Trophoblast cell (in vitro differentiated cells and primary cell): ENCODE results near the gene S1PR5.
"Not testable (repeated sequence)": the region's sequence is repeated elsewhere in the genome, so short reads cannot be mapped to it uniquely, and the experiment has no call there.

Experiments used
- DNase-seq, 2 donors: peaks; one replicate each; pipeline ENCODE4 v3.0.0-alpha.2; 2016
- H2AFZ ChIP-seq: 2 replicates; pipeline ENCODE4 v1.6.1; 2013; ENCODE audit warnings: low read length, moderate library complexity, mild to moderate bottlenecking; ENCODE audit not compliant: insufficient read depth, poor library complexity
- H2AK5ac ChIP-seq: 2 replicates; pipeline ENCODE4 v1.6.1; 2013; ENCODE audit warnings: mild to moderate bottlenecking, low read length
- H2BK120ac ChIP-seq: 2 replicates; pipeline ENCODE4 v1.6.1; 2013; ENCODE audit warnings: low read length, mild to moderate bottlenecking, moderate library complexity; ENCODE audit not compliant: insufficient read depth, poor library complexity
- H2BK12ac ChIP-seq: 2 replicates; pipeline ENCODE4 v1.6.1; 2013; ENCODE audit warnings: mild to moderate bottlenecking, low read length, moderate library complexity
- H2BK5ac ChIP-seq: 2 replicates; pipeline ENCODE4 v1.6.1; 2013; ENCODE audit warnings: low read length, low read depth, moderate library complexity, mild to moderate bottlenecking; ENCODE audit not compliant: poor library complexity
- H3K14ac ChIP-seq: 2 replicates; pipeline ENCODE4 v1.6.1; 2013; ENCODE audit warnings: mild to moderate bottlenecking, low read length
- H3K18ac ChIP-seq: 2 replicates; pipeline ENCODE4 v1.6.1; 2013; ENCODE audit warnings: mild to moderate bottlenecking, low read length
- H3K23ac ChIP-seq: 2 replicates; pipeline ENCODE4 v1.6.1; 2013; ENCODE audit warnings: low read length
- H3K27ac ChIP-seq: 2 replicates; pipeline ENCODE4 v1.5.1; 2013; ENCODE audit warnings: low read depth, mild to moderate bottlenecking, inconsistent platforms, low read length, moderate library complexity
- H3K27me3 ChIP-seq: 2 replicates; pipeline ENCODE4 v1.6.1; 2013; ENCODE audit warnings: inconsistent platforms, mild to moderate bottlenecking, low read length, moderate library complexity; ENCODE audit not compliant: insufficient read depth
- H3K36me3 ChIP-seq, 2 experiments: 1 replicate in 1 of 2; 2 replicates in 1 of 2; pipeline ENCODE4 v1.6.1; 2013; ENCODE audit warnings: low read length in 2 of 2, mild to moderate bottlenecking in 2 of 2, moderate library complexity in 1 of 2; ENCODE audit not compliant: insufficient read depth in 2 of 2, control insufficient read depth in 1 of 2
- H3K4ac ChIP-seq: 2 replicates; pipeline ENCODE4 v1.6.1; 2013; ENCODE audit warnings: low read depth, mild to moderate bottlenecking, low read length, moderate library complexity
- H3K4me1 ChIP-seq, 2 experiments: 1 replicate in 1 of 2; 2 replicates in 1 of 2; pipeline ENCODE4 v1.6.1; 2013; ENCODE audit warnings: low read length in 2 of 2, mild to moderate bottlenecking in 2 of 2, moderate library complexity in 1 of 2; ENCODE audit not compliant: insufficient read depth in 2 of 2, control insufficient read depth in 1 of 2
- H3K4me2 ChIP-seq: 2 replicates; pipeline ENCODE4 v1.6.1; 2013; ENCODE audit warnings: inconsistent platforms, mild to moderate bottlenecking, low read length, moderate library complexity
- H3K4me3 ChIP-seq: 2 replicates; pipeline ENCODE4 v1.5.1; 2013; ENCODE audit warnings: mild to moderate bottlenecking, low read depth, low read length, inconsistent platforms
- H3K79me1 ChIP-seq: one replicate; pipeline ENCODE4 v1.6.1; 2013; ENCODE audit warnings: low read length
- H3K79me2 ChIP-seq: 2 replicates; pipeline ENCODE4 v1.6.1; 2013; ENCODE audit warnings: low read length, mild to moderate bottlenecking; ENCODE audit not compliant: control insufficient read depth, insufficient read depth, poor library complexity
- H3K9ac ChIP-seq: 2 replicates; pipeline ENCODE4 v1.6.1; 2013; ENCODE audit warnings: mild to moderate bottlenecking, low read length
- H3K9me3 ChIP-seq: 2 replicates; pipeline ENCODE4 v1.6.1; 2013; ENCODE audit warnings: low read depth, mild to moderate bottlenecking, control low read depth, inconsistent platforms, low read length; ENCODE audit not compliant: insufficient read depth
- H4K12ac ChIP-seq: 2 replicates; pipeline ENCODE4 v1.6.1; 2013; ENCODE audit warnings: low read depth, mild to moderate bottlenecking, low read length, moderate library complexity
- H4K8ac ChIP-seq: 2 replicates; pipeline ENCODE4 v1.6.1; 2013; ENCODE audit warnings: low read depth, mild to moderate bottlenecking, low read length, moderate library complexity
- H4K91ac ChIP-seq: one replicate; pipeline ENCODE4 v1.6.1; 2013; ENCODE audit warnings: low read depth, mild to moderate bottlenecking, low read length, moderate library complexity
- WGBS: extraction: QIAGEN DNeasy Blood & Tissue Kit; methylation state at CpG from one replicate; pipeline ENCODE4 v1.1.7; 2013; ENCODE audit warnings: missing lambda C conversion rate; ENCODE audit not compliant: insufficient read length, insufficient coverage; ENCODE audit errors: extremely low coverage; 5-methylcytosine and 5-hydroxymethylcytosine counted together

S1PR5 gene

GRCh38 chr19:10544242-10544752 is 27.1 kb upstream of the S1PR5 start:
- H2AFZ ChIP-seq: peak overlapping the region; percentile 97
- peak overlapping the region; percentile 86 for H3K4me2 ChIP-seq
- H3K23ac ChIP-seq: no peak overlapping the region
- H4K91ac ChIP-seq: peak overlapping the region; percentile 89
- H2AK5ac ChIP-seq: peak overlapping the region; percentile 76
- H2BK5ac ChIP-seq: peak overlapping the region; percentile 68
- no peak overlapping the region for H2BK12ac ChIP-seq
- H3K4me3 ChIP-seq: peak overlapping the region; percentile 82
- H4K12ac ChIP-seq: peak overlapping the region; percentile 94
- peak overlapping the region; percentile 90 for H3K4ac ChIP-seq
- H4K8ac ChIP-seq: peak overlapping the region; percentile 94
- peak overlapping the region; percentile 76 for H3K9ac ChIP-seq
- peaks cover 4 to 6% of the 10 kb centered on the region in 2 experiments for H3K4me1 ChIP-seq
- peak overlapping the region; percentile 93 for H3K18ac ChIP-seq
- H3K79me1 ChIP-seq: peaks cover 5% of the 10 kb centered on the region
- peak overlapping the region; percentile 86 for H3K14ac ChIP-seq
- no CpG with 5 or more reads among the region's 22 CpGs for WGBS
- H2BK120ac ChIP-seq: peak overlapping the region; percentile 68
- H3K27me3 ChIP-seq: no peaks in the 10 kb centered on the region
- peak in 1 of 2 donors; percentile 43 for DNase-seq
- H3K36me3 ChIP-seq: peaks cover 10 to 14% of the 10 kb centered on the region in 2 experiments
- H3K27ac ChIP-seq: no peak overlapping the region
- peaks cover 6% of the 10 kb centered on the region for H3K79me2 ChIP-seq
- H3K9me3 ChIP-seq: no peaks in the 10 kb centered on the region

DNA sequence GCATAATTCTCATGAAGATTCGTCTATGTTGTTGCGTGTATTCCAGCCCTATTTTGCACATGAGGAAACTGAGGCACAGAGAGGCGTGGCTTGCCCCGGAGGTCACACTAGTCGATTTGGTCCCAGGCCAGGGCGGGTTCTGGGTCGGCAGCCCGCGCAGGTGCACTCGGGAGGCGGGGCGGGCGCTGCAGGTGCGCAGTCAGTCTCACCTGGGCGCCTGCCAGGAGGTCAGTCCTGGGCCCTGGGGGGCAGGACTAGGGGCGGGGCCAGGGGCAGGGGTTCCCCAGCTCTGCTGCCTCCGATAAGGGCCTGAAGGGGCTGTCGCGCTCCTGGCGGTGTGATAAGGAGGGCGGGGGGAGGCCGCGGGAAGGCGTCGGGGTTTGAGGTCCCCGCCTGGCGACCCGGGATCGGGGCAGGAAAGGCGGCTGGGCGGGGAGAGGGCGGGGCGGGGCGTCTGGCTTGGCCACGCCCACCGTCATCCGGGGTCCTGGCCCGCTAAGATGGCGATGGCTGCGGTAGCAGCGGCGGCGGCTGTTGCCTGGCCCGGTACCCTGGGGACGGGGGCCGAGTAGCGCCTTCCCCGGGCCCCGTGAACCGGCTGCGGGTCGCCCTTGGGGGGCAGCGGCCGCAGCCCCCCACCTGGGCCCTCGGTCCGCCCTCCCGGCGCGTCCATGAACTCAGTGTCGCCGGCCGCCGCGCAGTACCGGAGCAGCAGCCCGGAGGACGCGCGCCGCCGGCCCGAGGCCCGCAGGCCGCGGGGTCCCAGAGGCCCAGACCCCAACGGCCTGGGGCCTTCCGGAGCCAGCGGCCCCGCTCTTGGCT is 26.4 kb upstream of the S1PR5 start, which contains the start of gene ATG4D:
Gene ATG4D (plus strand): TSS at position 485 of the 822 bp plus-strand sequence. CDS start 187 bp downstream, at position 672.
- peak within 1 kb of the TSS; percentile 76 for H3K9ac ChIP-seq
- peak within 1 kb of the TSS; percentile 97 for H2AFZ ChIP-seq
- no peak within 1 kb of the TSS for H2BK12ac ChIP-seq
- H3K4me1 ChIP-seq: peaks cover 4 to 6% of the 10 kb centered on the region in 2 experiments
- H3K14ac ChIP-seq: peak within 1 kb of the TSS; percentile 86
- H3K23ac ChIP-seq: no peak within 1 kb of the TSS
- DNase-seq: peak; percentile 64 to 78
- peaks cover 6% of the 10 kb centered on the region for H3K79me2 ChIP-seq
- peak within 1 kb of the TSS; percentile 93 for H3K18ac ChIP-seq
- peak within 1 kb of the TSS; percentile 68 for H2BK120ac ChIP-seq
- H4K12ac ChIP-seq: peak within 1 kb of the TSS; percentile 94
- peak within 1 kb of the TSS; percentile 68 for H2BK5ac ChIP-seq
- WGBS: no CpG with 5 or more reads among the region's 79 CpGs
- peak within 1 kb of the TSS; percentile 89 for H4K91ac ChIP-seq
- H3K4ac ChIP-seq: peak within 1 kb of the TSS; percentile 90
- no peak within 1 kb of the TSS for H3K27ac ChIP-seq
- peak within 1 kb of the TSS; percentile 94 for H4K8ac ChIP-seq
- no peaks in the 10 kb centered on the region for H3K27me3 ChIP-seq
- H3K79me1 ChIP-seq: peaks cover 5% of the 10 kb centered on the region
- peak within 1 kb of the TSS; percentile 76 for H2AK5ac ChIP-seq
- H3K4me3 ChIP-seq: peak within 1 kb of the TSS; percentile 82
- H3K4me2 ChIP-seq: peak within 1 kb of the TSS; percentile 86
- H3K36me3 ChIP-seq: peaks cover 10 to 12% of the 10 kb centered on the region in 2 experiments
- H3K9me3 ChIP-seq: no peaks in the 10 kb centered on the region

DNA sequence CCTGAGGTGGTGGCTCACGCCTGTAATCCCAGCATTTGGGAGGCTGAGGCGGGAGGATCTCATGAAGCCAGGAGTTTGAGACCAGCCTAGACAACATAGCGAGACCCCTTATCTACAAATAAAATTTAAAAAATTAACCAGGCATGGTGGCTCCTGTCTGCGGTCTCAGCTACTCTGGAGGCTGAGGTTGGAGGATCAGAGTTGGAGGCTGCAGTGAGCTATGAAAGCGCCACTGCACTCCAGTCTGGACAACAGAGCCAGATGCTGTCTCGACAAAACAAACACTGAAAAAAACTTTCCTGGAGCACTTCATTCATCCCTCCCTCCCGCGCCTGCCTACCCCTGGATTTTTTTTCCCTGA is 25.8 kb upstream of the S1PR5 start:
- H2BK5ac ChIP-seq: no peak overlapping the region
- no peaks in the 10 kb centered on the region for H3K9me3 ChIP-seq
- H2AK5ac ChIP-seq: no peak overlapping the region
- no peak for DNase-seq
- no peak overlapping the region for H3K27ac ChIP-seq
- H2BK120ac ChIP-seq: no peak overlapping the region
- H3K79me1 ChIP-seq: peaks cover 5% of the 10 kb centered on the region
- H2AFZ ChIP-seq: no peak overlapping the region
- H4K12ac ChIP-seq: no peak overlapping the region
- no peak overlapping the region for H3K4me3 ChIP-seq
- no peak overlapping the region for H2BK12ac ChIP-seq
- no peak overlapping the region for H4K91ac ChIP-seq
- H3K14ac ChIP-seq: no peak overlapping the region
- no peak overlapping the region for H3K9ac ChIP-seq
- no CpG with 5 or more reads among the region's 8 CpGs for WGBS
- H3K4me1 ChIP-seq: peaks cover 4 to 6% of the 10 kb centered on the region in 2 experiments
- peak overlapping the region; percentile 86 for H3K4me2 ChIP-seq
- H3K23ac ChIP-seq: no peak overlapping the region
- H3K36me3 ChIP-seq: peaks cover 7 to 8% of the 10 kb centered on the region in 2 experiments
- H3K4ac ChIP-seq: no peak overlapping the region
- H3K79me2 ChIP-seq: peaks cover 6% of the 10 kb centered on the region
- no peaks in the 10 kb centered on the region for H3K27me3 ChIP-seq
- no peak overlapping the region for H4K8ac ChIP-seq
- no peak overlapping the region for H3K18ac ChIP-seq

DNA sequence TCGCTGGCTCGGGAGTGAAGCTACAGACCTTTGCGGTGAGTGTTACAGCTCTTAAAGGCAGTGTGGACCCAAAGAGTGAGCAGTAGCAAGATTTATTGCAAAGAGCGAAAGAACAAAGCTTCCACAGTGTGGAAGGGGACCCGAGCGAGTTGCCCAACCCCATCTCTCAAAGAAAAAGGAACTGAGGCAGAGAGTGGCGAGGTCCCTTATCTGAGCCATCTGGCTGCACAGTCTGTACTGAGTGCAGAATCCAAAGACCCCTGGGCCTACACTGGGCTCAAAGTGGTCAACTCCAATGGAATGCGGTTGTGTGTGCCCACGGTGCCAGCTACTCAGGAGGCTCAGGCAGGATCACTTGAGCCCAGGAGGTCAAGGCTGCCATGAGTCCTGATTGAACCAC is 21.8 kb upstream of the S1PR5 start:
- H3K27me3 ChIP-seq, H2BK120ac ChIP-seq, H3K9ac ChIP-seq, H2BK5ac ChIP-seq, H3K4me1 ChIP-seq, H3K4me2 ChIP-seq, H2BK12ac ChIP-seq, H3K36me3 ChIP-seq, H3K4ac ChIP-seq, H3K14ac ChIP-seq, H2AK5ac ChIP-seq, H3K4me3 ChIP-seq, DNase-seq, H4K12ac ChIP-seq, H3K79me2 ChIP-seq, H3K23ac ChIP-seq, H4K91ac ChIP-seq, H3K79me1 ChIP-seq, H3K9me3 ChIP-seq, H2AFZ ChIP-seq, H3K27ac ChIP-seq, H3K18ac ChIP-seq, H4K8ac ChIP-seq: not testable (repeated sequence)
- WGBS: no CpG with 5 or more reads among the region's 9 CpGs
